Smooth muscle cell (in vitro differentiated cells): ENCODE measurements around the gene SORBS1. TPM values are rescaled to one million over a fixed set of nuclear protein-coding genes. Genes with fewer than 3 reads are reported as not detected.

Experiments used
- DNase-seq: peaks from one replicate; lab custom pipeline; 2025; ENCODE audit not compliant: unreplicated experiment; lab: John Stamatoyannopoulos, UW
- H2AFZ ChIP-seq: fragments of 200-600 bp; sonication (generic); 2 replicates; pipeline ENCODE4 v1.6.0; 2016; ENCODE audit warnings: antibody characterized with exemption, low read depth, mild to moderate bottlenecking
- H3F3A ChIP-seq: fragments of 200-600 bp; sonication (generic); 2 replicates; pipeline ENCODE4 v1.6.0; 2017; ENCODE audit warnings: antibody characterized with exemption, low read depth
- H3K27ac ChIP-seq: fragments of 200-600 bp; sonication (generic); 2 replicates; pipeline ENCODE4 v1.5.1; 2016; ENCODE audit warnings: low read depth, mild to moderate bottlenecking
- H3K27me3 ChIP-seq: fragments of 200-600 bp; sonication (generic); 2 replicates; pipeline ENCODE4 v1.6.1; 2016; ENCODE audit warnings: low read depth, mild to moderate bottlenecking
- H3K36me3 ChIP-seq: fragments of 200-600 bp; sonication (generic); 2 replicates; pipeline ENCODE4 v1.5.1; 2016; ENCODE audit warnings: low read depth
- H3K4me1 ChIP-seq: fragments of 200-600 bp; sonication (generic); 2 replicates; pipeline ENCODE4 v1.5.1; 2016; ENCODE audit warnings: low read depth
- H3K4me2 ChIP-seq: fragments of 200-600 bp; sonication (generic); 2 replicates; pipeline ENCODE4 v1.6.0; 2016; ENCODE audit warnings: mild to moderate bottlenecking
- H3K4me3 ChIP-seq: fragments of 200-600 bp; sonication (generic); 2 replicates; pipeline ENCODE4 v1.5.1; 2016; ENCODE audit warnings: mild to moderate bottlenecking
- H3K79me2 ChIP-seq: fragments of 200-600 bp; sonication (generic); 2 replicates; pipeline ENCODE4 v1.6.0; 2016; ENCODE audit warnings: low read depth, mild to moderate bottlenecking
- H3K9ac ChIP-seq: fragments of 200-600 bp; sonication (generic); 2 replicates; pipeline ENCODE4 v1.6.0; 2016; ENCODE audit warnings: low read depth
- H3K9me3 ChIP-seq: fragments of 200-600 bp; sonication (generic); replicated peaks from 2 replicates; pipeline ENCODE4 v1.5.1; 2016; ENCODE audit warnings: low read depth
- H4K20me1 ChIP-seq: fragments of 200-600 bp; sonication (generic); 2 replicates; pipeline ENCODE4 v1.6.0; 2016; ENCODE audit warnings: low read depth
- WGBS: methylation state at CpG from one replicate; pipeline ENCODE4 v1.1.7; 2016; ENCODE audit warnings: low lambda C conversion rate; 5-methylcytosine and 5-hydroxymethylcytosine counted together
- polyA plus RNA-seq: library from polyadenylated mRNA; unstranded; fragments of >200 nt; fragmentation: Nextera tagmentation; extraction: Ambion mirVana; gene quantifications from 2 replicates; pipeline ENCODE4 v1.2.1, GENCODE V29; 2016
- total RNA-seq: library from RNA; depleted of rRNA; stranded (reverse); fragments of >200 nt; gene quantifications from 2 replicates; pipeline ENCODE4 v1.2.3, GENCODE V29; 2014
- TF ChIP-seq, protein P1 (sequence below): fragments of 200-600 bp; sonication (generic); IDR thresholded peaks from 2 replicates; pipeline ENCODE4 v1.5.1; 2017; ENCODE audit warnings: borderline replicate concordance, mild to moderate bottlenecking, antibody characterized with exemption; ENCODE audit not compliant: insufficient read depth, poor library complexity, severe bottlenecking

SORBS1 gene
- total and polyA plus RNA-seq, 2 experiments from 2014 or later, result 14.6 to 21.0 TPM

DNA sequence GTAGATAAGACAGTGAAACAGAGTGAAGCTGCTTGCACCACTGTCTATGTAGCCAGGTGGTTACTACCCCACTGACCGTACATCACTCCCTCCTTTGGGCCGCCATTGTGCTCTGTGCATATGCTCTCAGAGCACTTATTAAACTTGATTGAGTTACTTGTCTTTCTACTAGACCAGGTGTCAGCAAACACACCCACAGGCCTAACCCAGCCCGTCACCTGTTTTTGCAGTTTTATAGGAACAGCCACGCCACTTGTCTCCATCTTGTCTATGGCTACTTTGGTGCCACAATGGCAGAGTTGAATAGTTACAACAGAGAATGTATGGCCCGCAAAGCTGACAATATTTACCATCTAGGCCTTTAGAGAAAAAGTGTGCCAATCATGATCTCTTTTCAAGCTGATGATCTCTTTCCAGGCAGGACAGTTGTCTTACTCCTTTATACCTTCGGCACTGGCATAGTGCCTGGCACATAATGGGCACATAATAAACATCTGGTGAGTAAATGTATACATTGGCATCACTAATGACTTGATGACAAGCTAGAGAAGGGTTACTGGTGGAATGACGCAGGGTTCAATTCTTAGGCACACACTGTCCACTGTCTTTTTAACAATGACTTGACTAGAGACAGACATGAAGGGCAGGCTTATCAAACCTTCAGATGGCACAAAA is 36.7 kb downstream of the SORBS1 start:
- no peak overlapping the region for H3K27ac ChIP-seq
- H2AFZ ChIP-seq, result no peak overlapping the region
- WGBS, result 96% methylated on average over 7 of the region's 7 CpGs
- no peaks in the 10 kb centered on the region for H3K36me3 ChIP-seq
- TF ChIP-seq, protein P1, sequence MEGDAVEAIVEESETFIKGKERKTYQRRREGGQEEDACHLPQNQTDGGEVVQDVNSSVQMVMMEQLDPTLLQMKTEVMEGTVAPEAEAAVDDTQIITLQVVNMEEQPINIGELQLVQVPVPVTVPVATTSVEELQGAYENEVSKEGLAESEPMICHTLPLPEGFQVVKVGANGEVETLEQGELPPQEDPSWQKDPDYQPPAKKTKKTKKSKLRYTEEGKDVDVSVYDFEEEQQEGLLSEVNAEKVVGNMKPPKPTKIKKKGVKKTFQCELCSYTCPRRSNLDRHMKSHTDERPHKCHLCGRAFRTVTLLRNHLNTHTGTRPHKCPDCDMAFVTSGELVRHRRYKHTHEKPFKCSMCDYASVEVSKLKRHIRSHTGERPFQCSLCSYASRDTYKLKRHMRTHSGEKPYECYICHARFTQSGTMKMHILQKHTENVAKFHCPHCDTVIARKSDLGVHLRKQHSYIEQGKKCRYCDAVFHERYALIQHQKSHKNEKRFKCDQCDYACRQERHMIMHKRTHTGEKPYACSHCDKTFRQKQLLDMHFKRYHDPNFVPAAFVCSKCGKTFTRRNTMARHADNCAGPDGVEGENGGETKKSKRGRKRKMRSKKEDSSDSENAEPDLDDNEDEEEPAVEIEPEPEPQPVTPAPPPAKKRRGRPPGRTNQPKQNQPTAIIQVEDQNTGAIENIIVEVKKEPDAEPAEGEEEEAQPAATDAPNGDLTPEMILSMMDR, result no peak
- H3K4me1 ChIP-seq, result peaks cover 4% of the 10 kb centered on the region
- H3K27me3 ChIP-seq, result no peaks in the 10 kb centered on the region
- DNase-seq, result no peak
- H3K79me2 ChIP-seq, result peaks cover 82% of the 10 kb centered on the region
- no peak overlapping the region for H3K9ac ChIP-seq
- peaks cover 4% of the 10 kb centered on the region for H3F3A ChIP-seq
- no peaks in the 10 kb centered on the region for H4K20me1 ChIP-seq
- no peak overlapping the region for H3K4me3 ChIP-seq
- no peaks in the 10 kb centered on the region for H3K9me3 ChIP-seq
- no peak overlapping the region for H3K4me2 ChIP-seq

DNA sequence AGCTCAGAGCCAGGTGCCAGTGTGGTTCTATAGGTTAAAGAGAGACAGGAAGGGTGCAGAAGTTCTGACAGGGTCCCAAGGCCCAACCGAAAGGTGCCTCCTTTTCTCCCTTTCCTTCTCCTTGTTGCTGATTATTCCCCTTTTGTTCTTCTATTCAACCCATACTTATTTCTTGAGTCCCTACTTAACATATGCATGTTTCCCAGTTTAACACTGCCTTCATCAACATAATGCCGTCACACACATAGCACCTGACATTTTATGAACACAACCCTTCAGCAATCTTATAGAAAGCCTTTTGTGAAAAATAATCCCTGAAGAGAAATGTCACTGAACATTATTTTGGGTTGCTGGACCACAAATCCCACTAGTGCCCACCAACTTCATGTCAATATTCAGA is 39.1 kb downstream of the SORBS1 start:
- Histone ChIP-seq H3K79me2 (peaks cover 72% of the 10 kb centered on the region), H2AFZ (no peak overlapping the region), H3K27me3 (no peaks in the 10 kb centered on the region), H3K9me3 (no peaks in the 10 kb centered on the region), H4K20me1 (no peaks in the 10 kb centered on the region), H3K4me3 (no peak overlapping the region), H3K9ac (no peak overlapping the region), H3K4me2 (no peak overlapping the region), H3F3A (peaks cover 4% of the 10 kb centered on the region), H3K4me1 (peaks cover 7% of the 10 kb centered on the region), H3K36me3 (no peaks in the 10 kb centered on the region), H3K27ac (no peak overlapping the region)
- TF ChIP-seq, protein P1, result no peak
- 98% methylated on average over 2 of the region's 2 CpGs for WGBS
- DNase-seq, result no peak

DNA sequence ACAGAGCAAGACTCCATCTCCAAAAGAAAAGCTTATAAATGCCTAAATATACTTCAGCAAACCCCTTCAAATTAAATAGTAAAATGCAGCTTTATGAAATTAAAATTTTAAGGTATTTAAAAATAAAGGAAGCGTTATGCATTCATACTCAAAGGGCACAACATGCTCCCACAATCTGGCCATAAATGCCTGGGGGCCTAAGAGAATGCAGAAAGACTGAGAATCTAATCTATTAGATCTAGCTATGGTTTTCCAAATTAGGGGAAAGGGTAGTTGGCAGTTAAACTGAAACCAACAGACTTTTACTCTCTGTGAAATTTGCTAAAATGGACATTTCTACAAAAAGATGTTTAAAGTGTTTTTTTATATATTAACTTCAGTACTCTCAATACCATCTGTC is 40.6 kb downstream of the SORBS1 start:
- H2AFZ ChIP-seq, result no peak overlapping the region
- no peaks in the 10 kb centered on the region for H3K27me3 ChIP-seq
- no peaks in the 10 kb centered on the region for H3K36me3 ChIP-seq
- H3K4me2 ChIP-seq, result no peak overlapping the region
- peaks cover 68% of the 10 kb centered on the region for H3K79me2 ChIP-seq
- no peaks in the 10 kb centered on the region for H3K9me3 ChIP-seq
- H4K20me1 ChIP-seq, result no peaks in the 10 kb centered on the region
- H3K27ac ChIP-seq, result no peak overlapping the region
- H3K4me1 ChIP-seq, result peaks cover 7% of the 10 kb centered on the region
- TF ChIP-seq, protein P1, result no peak
- H3F3A ChIP-seq, result peaks cover 6% of the 10 kb centered on the region
- no peak for DNase-seq
- H3K9ac ChIP-seq, result no peak overlapping the region
- no peak overlapping the region for H3K4me3 ChIP-seq
- WGBS, result 94% methylated on average over 1 of the region's 1 CpG
